Measurements from ENCODE around the gene KLF16. TPM values are rescaled to one million over a fixed set of nuclear protein-coding genes. Genes with fewer than 3 reads are reported as not detected.

KLF16 gene
- total RNA-seq, 5 donors from 2014 or later (not counting 1 experiment from before 2014, with no cell fraction given), result 29.8 to 61.4 (median 32.7) TPM

DNA sequence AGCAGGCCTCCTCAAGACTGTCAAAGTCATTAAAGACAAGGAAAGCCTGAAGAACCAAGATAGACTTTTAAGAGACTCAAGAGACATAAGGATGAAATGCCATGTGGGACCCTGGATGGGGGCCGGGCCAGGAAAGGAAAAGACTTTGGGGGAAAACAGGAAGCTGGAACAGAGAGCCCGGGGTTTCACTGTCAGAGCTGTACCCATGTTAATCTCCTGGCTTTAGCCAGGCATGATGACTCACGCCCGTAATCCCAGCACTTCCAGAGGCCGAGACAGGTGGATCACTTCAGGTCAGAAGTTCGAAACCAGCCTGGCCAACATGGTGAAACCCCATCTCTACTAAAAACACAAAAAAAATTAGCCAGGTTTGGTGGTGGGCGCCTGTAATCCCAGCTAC, 5.6 kb upstream of the KLF16 start:
- Mint-ChIP-seq H3K4me1 (peaks cover 18 to 32% (median 28%) of the 10 kb centered on the region in 3 donors), H3K27ac (peak overlapping the region; percentile 23 to 61), H3K36me3 (no peaks in the 10 kb centered on the region), H3K4me3 (no peak overlapping the region), H3K9me3 (no peaks in the 10 kb centered on the region), H3K27me3 (no peaks in the 10 kb centered on the region)
- CTCF ChIA-PET, result interaction anchor here in 1 of 2 donors (0.6 to 0.7 kb wide), 2 partner anchors 28 to 179 kb away, joined by 3 to 6 read pairs; no protein-coding TSS in a partner anchor
- no peak for ATAC-seq (replicated peaks in 1 of 4)
- Histone ChIP-seq H3K9me3 (no peaks in the 10 kb centered on the region), H3K27me3 (replicated peaks in 1 of 2; ENCODE audit: control insufficient read depth in 2 of 2, extremely low read depth in 1 of 2, insufficient read depth in 2 of 2, low read length in 1 of 2) (no peaks in the 10 kb centered on the region), H3K27ac (ENCODE audit: low read length) (no peak overlapping the region), H3K4me1 (ENCODE audit: control insufficient read depth in 1 of 2, extremely low read depth in 1 of 2, insufficient read depth in 2 of 2, low read length in 2 of 2) (peaks cover 8 to 50% of the 10 kb centered on the region in 2 experiments), H3K36me3 (ENCODE audit: control insufficient read depth in 2 of 2, extremely low read depth in 1 of 2, insufficient read depth in 1 of 2, low read length in 1 of 2) (peaks cover 15 to 27% of the 10 kb centered on the region in 2 donors), H3K4me3 (ENCODE audit: control insufficient read depth in 1 of 2, extremely low read depth in 1 of 2, low read length in 1 of 2) (no peak overlapping the region)
- POLR2A ChIA-PET, result interaction anchor here in 1 of 2 donors (0.6 kb wide), 1 partner anchor 794 kb away, joined by 3 read pairs; no protein-coding TSS in a partner anchor
- 98% methylated on average over 7 of the region's 7 CpGs for WGBS (ENCODE audit: insufficient coverage)
- no peak for DNase-seq

DNA sequence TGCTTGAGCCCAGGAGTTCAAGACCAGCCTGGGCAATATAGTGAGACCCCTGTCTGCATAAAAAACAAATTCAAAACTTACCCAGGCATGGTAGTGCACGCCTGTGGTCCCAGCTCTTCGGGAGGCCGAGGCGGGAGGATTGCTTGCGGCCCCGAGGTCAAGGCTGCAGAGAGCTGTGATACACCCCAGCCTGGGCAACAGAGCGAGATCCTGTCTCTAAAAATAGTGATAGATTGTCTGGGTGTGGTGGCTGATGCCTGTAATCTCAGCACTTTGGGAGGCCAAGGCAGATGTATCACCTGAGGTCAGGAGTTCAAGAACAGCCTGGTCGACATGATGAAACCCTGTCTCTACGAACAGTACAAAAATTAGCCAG, 4.0 kb upstream of the KLF16 start:
- Mint-ChIP-seq H3K27ac (peak overlapping the region; percentile 39 to 73), H3K36me3 (no peaks in the 10 kb centered on the region), H3K4me1 (peaks cover 11 to 21% (median 21%) of the 10 kb centered on the region in 3 donors), H3K4me3 (no peak overlapping the region), H3K9me3 (no peaks in the 10 kb centered on the region), H3K27me3 (no peaks in the 10 kb centered on the region)
- Histone ChIP-seq H3K4me1 (ENCODE audit: control insufficient read depth in 1 of 2, extremely low read depth in 1 of 2, insufficient read depth in 2 of 2, low read length in 2 of 2) (peaks cover 0 to 36% of the 10 kb centered on the region in 2 experiments), H3K27ac (ENCODE audit: low read length) (no peak overlapping the region), H3K4me3 (ENCODE audit: control insufficient read depth in 1 of 2, extremely low read depth in 1 of 2, low read length in 1 of 2) (no peak overlapping the region), H3K36me3 (ENCODE audit: control insufficient read depth in 2 of 2, extremely low read depth in 1 of 2, insufficient read depth in 1 of 2, low read length in 1 of 2) (peaks cover 8 to 12% of the 10 kb centered on the region in 2 donors), H3K27me3 (replicated peaks in 1 of 2; ENCODE audit: control insufficient read depth in 2 of 2, extremely low read depth in 1 of 2, insufficient read depth in 2 of 2, low read length in 1 of 2) (no peaks in the 10 kb centered on the region), H3K9me3 (no peaks in the 10 kb centered on the region)
- DNase-seq (no peak), ATAC-seq (replicated peaks in 1 of 4) (no peak)
- CTCF ChIA-PET, result no interaction called here
- POLR2A ChIA-PET, result no interaction called here
- WGBS (ENCODE audit: insufficient coverage), result 91% methylated on average over 7 of the region's 9 CpGs

DNA sequence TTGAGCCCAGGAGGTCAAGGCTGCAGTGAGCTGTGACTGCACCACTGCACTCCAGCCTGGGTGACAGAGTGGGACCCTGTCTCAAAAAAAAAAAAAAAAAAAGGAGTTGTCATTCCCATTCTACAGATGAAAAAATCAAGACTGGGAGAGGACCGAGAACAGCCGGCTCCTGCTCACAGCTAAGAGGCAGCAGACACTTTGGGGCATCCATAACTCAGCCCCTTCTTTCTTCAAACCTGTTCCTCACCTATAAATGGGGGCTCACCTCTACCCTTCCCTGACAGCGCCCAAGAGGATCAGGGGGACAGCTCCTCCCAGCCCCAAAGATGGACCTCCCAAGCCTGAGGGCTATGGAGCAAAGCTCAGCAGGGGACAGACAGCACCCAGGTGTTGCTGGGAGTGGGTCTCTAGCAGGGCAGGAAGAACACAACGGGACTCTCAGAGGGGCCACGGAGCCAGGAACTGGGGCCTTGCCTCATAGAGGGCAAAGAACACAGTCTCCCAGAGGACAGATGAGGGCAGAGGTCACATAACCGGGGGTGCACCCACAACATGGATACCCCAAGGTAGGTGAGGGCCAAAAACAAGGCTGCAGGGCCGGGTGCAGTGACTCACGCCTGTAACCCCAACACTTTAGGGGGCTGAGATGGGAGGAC, 3.4 kb upstream of the KLF16 start:
- H3K9me3 Mint-ChIP-seq, result no peaks in the 10 kb centered on the region
- H3K4me1 Mint-ChIP-seq, result peaks cover 14 to 24% (median 22%) of the 10 kb centered on the region in 3 donors
- no peak for ATAC-seq (replicated peaks in 1 of 4)
- no peaks in the 10 kb centered on the region for H3K27me3 Mint-ChIP-seq
- H3K9me3 ChIP-seq, result no peaks in the 10 kb centered on the region
- peaks cover 1 to 36% of the 10 kb centered on the region in 2 experiments for H3K4me1 ChIP-seq (ENCODE audit: control insufficient read depth in 1 of 2, extremely low read depth in 1 of 2, insufficient read depth in 2 of 2, low read length in 2 of 2)
- POLR2A ChIA-PET, result no interaction called here
- H3K36me3 Mint-ChIP-seq, result no peaks in the 10 kb centered on the region
- WGBS (ENCODE audit: insufficient coverage), result 88% methylated on average over 5 of the region's 8 CpGs
- DNase-seq, result no peak
- no peak overlapping the region for H3K4me3 Mint-ChIP-seq
- no peak overlapping the region for H3K4me3 ChIP-seq (ENCODE audit: control insufficient read depth in 1 of 2, extremely low read depth in 1 of 2, low read length in 1 of 2)
- H3K36me3 ChIP-seq (ENCODE audit: control insufficient read depth in 2 of 2, extremely low read depth in 1 of 2, insufficient read depth in 1 of 2, low read length in 1 of 2), result peaks cover 6 to 12% of the 10 kb centered on the region in 2 donors
- H3K27ac Mint-ChIP-seq, result peak overlapping the region; percentile 27 to 73
- CTCF ChIA-PET, result interaction anchor here in 1 of 2 donors (0.5 to 0.7 kb wide), 2 partner anchors 82 to 85 kb away, joined by 3 to 6 read pairs; no protein-coding TSS in a partner anchor
- no peak overlapping the region for H3K27ac ChIP-seq (ENCODE audit: low read length)
- H3K27me3 ChIP-seq (replicated peaks in 1 of 2; ENCODE audit: control insufficient read depth in 2 of 2, extremely low read depth in 1 of 2, insufficient read depth in 2 of 2, low read length in 1 of 2), result no peaks in the 10 kb centered on the region

DNA sequence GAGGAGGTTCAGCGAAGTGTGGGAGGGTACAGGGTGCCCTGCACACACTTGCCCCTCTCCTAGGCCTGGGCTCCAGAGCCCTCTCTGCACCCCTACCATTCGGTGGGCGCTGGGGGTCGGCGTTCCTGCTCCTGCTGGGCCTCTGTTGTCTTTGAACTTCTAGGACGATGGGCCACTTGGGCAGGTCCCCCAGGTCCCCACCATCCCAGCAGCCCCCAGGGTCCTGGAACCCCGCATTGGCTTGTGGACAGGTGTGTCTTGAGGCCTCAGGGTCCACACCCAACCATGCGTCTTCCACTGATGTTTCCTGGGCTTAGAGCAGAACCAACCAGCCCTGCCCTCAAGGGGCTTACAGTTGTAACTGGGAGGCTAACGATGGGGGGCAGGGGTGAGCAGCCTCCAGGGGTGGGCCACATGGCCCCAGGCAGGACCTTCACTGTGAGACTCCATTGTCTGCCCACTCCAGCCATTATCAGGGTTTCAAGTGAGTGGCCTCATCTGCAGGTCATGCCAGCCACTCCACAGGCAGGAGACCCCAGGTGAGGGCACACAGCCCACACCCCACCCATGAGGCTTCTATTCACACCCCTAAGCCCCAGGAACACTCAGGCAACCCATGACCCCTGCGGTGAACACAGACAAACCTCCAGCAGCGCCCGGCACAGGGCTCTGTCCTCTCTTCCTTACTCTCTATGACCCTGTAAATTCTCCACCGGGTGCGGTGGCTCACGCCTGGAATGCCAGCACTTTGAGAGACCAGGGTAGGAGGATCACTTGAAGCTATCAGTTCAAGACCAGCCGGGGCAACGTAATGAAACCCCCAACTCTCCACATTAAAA, 2.0 kb upstream of the KLF16 start:
- DNase-seq, result no peak
- no peaks in the 10 kb centered on the region for H3K9me3 Mint-ChIP-seq
- no peaks in the 10 kb centered on the region for H3K9me3 ChIP-seq
- no peaks in the 10 kb centered on the region for H3K27me3 ChIP-seq (replicated peaks in 1 of 2; ENCODE audit: control insufficient read depth in 2 of 2, extremely low read depth in 1 of 2, insufficient read depth in 2 of 2, low read length in 1 of 2)
- peak overlapping the region; percentile 51 for H3K27ac ChIP-seq (ENCODE audit: low read length)
- peak overlapping the region; percentile 39 to 85 for H3K4me3 ChIP-seq (ENCODE audit: control insufficient read depth in 1 of 2, extremely low read depth in 1 of 2, low read length in 1 of 2)
- 97% methylated on average over 7 of the region's 17 CpGs for WGBS (ENCODE audit: insufficient coverage)
- ChIA-PET CTCF (no interaction called here), POLR2A (no interaction called here)
- H3K36me3 ChIP-seq (ENCODE audit: control insufficient read depth in 2 of 2, extremely low read depth in 1 of 2, insufficient read depth in 1 of 2, low read length in 1 of 2), result peaks cover 0 to 2% of the 10 kb centered on the region in 2 donors
- H3K4me3 Mint-ChIP-seq, result peak overlapping the region; percentile 57 to 70 (median 67)
- no peaks in the 10 kb centered on the region for H3K27me3 Mint-ChIP-seq
- H3K36me3 Mint-ChIP-seq, result no peaks in the 10 kb centered on the region
- peak overlapping the region; percentile 74 to 76 for H3K27ac Mint-ChIP-seq
- H3K4me1 ChIP-seq (ENCODE audit: control insufficient read depth in 1 of 2, extremely low read depth in 1 of 2, insufficient read depth in 2 of 2, low read length in 2 of 2), result peaks cover 14 to 41% of the 10 kb centered on the region in 2 experiments
- no peak for ATAC-seq (replicated peaks in 1 of 4)
- H3K4me1 Mint-ChIP-seq, result peaks cover 19 to 33% (median 33%) of the 10 kb centered on the region in 3 donors

DNA sequence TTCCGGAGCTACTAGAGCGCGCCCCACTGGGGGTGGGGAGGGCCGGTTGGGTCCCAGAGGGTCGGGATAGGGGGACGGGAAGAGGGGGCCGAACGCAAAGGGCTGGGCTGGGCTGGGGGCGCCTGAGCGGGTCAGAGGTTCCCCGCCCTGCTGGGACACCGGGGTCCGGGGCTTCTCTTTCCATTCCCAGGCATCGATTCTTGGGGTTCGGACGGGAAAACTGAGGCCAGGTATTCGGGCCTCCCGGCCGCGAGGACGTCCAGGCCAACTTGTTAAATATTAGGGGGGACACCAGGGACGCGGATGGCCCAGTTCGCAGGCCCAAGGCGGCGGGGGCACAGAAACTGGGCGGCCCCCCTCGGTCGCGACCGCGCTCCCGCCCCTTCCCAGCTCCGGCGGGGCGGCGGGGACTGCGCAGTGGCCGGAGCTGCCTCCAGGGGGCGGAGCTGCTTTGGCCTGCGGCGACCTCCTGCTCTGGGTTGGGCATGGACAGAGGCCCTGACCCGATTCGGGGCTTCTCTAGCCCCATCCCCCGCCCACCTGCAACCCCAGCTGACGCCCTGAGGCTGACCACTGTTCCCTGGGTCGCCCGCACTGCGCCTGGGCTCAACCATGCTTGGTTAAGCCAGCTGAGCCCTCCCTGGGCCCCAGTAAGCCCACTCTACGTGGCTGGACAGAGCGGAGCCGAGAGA, 1.2 kb upstream of the KLF16 start:
- Mint-ChIP-seq H3K36me3 (no peaks in the 10 kb centered on the region), H3K9me3 (no peaks in the 10 kb centered on the region), H3K27me3 (no peaks in the 10 kb centered on the region), H3K27ac (peak overlapping the region; percentile 67 to 76), H3K4me1 (peaks cover 18 to 38% (median 37%) of the 10 kb centered on the region in 3 donors), H3K4me3 (peak overlapping the region; percentile 70 to 74 (median 70))
- ChIA-PET POLR2A (interaction anchor here in 1 of 2 donors (0.5 to 1.0 kb wide), 2 partner anchors 10 to 1566 kb away, joined by 3 to 8 read pairs; no protein-coding TSS in a partner anchor), CTCF (interaction anchor here in 1 of 2 donors (0.6 to 0.9 kb wide), 2 partner anchors 11 to 26 kb away, joined by 4 read pairs; no protein-coding TSS in a partner anchor)
- Histone ChIP-seq H3K27me3 (replicated peaks in 1 of 2; ENCODE audit: control insufficient read depth in 2 of 2, extremely low read depth in 1 of 2, insufficient read depth in 2 of 2, low read length in 1 of 2) (no peaks in the 10 kb centered on the region), H3K27ac (ENCODE audit: low read length) (peak overlapping the region; percentile 74), H3K4me1 (ENCODE audit: control insufficient read depth in 1 of 2, extremely low read depth in 1 of 2, insufficient read depth in 2 of 2, low read length in 2 of 2) (peaks cover 20 to 48% of the 10 kb centered on the region in 2 experiments), H3K9me3 (no peaks in the 10 kb centered on the region), H3K36me3 (ENCODE audit: control insufficient read depth in 2 of 2, extremely low read depth in 1 of 2, insufficient read depth in 1 of 2, low read length in 1 of 2) (no peaks in the 10 kb centered on the region), H3K4me3 (ENCODE audit: control insufficient read depth in 1 of 2, extremely low read depth in 1 of 2, low read length in 1 of 2) (peak overlapping the region; percentile 64 to 85)
- DNase-seq (peak in 13 of 35 experiments; percentile 28 to 71 (median 49)), ATAC-seq (replicated peaks in 1 of 4) (peak in 2 of 4 experiments; percentile 7 to 9)
- WGBS (ENCODE audit: insufficient coverage), result under 1% methylated on average over 37 of the region's 52 CpGs
